GM12892 (cell line): ENCODE results near the gene ARMH1. TPM values are rescaled to one million over a fixed set of nuclear protein-coding genes. Genes with fewer than 3 reads are reported as not detected.

Experiments used
- DNase-seq: peaks from one replicate; pipeline ENCODE4 v3.0.0; 2011; ENCODE audit not compliant: insufficient read length
- FAIRE-seq: peaks from 2 replicates; lab custom pipeline; 2011; peaks lifted over from hg19 to GRCh38; lab: Jason Lieb, UNC
- POLR2A ChIP-seq: IDR thresholded peaks from 2 replicates; pipeline ENCODE4 v1.6.1; 2011; ENCODE audit warnings: low read depth, low read length, control low read depth
- POLR2AphosphoS5 ChIP-seq: IDR thresholded peaks from 2 replicates; pipeline ENCODE4 v1.6.1; 2011; ENCODE audit warnings: low read depth, low read length, control low read depth
- TAF1 ChIP-seq: IDR thresholded peaks from 2 replicates; pipeline ENCODE4 v1.6.1; 2011; ENCODE audit warnings: low read depth, mild to moderate bottlenecking, control low read depth, low read length, borderline replicate concordance
- polyA plus RNA-seq: library from polyadenylated mRNA; unstranded; fragments of >200 nt; gene quantifications from one replicate; pipeline ENCODE4 v1.2.1, GENCODE V29; 2012; ENCODE audit warnings: missing spikeins, inconsistent platforms; ENCODE audit not compliant: missing spikeins

ARMH1 gene
- polyA plus RNA-seq: 4.3 TPM

- FAIRE-seq (peak; percentile 97), DNase-seq (peak; percentile 91)
- TF ChIP-seq POLR2AphosphoS5 (peak; percentile 71), TAF1 (0 out of 2 replicates have a peak, but pooled peaks have one; percentile 28), POLR2A (peak; percentile 55; the same call in 1 of the 2 replicates)
These were observed at the start of gene ARMH1, which contains the start of gene TMEM53 for GRCh38 chr1:44674113-44675000. TSS of gene ARMH1 (plus strand) at chr1:44674714. CDS start at chr1:44689698, 14,984 bp downstream. TSS of gene TMEM53 (minus strand) at chr1:44674481. CDS start at chr1:44674391, 90 bp downstream.

DNA sequence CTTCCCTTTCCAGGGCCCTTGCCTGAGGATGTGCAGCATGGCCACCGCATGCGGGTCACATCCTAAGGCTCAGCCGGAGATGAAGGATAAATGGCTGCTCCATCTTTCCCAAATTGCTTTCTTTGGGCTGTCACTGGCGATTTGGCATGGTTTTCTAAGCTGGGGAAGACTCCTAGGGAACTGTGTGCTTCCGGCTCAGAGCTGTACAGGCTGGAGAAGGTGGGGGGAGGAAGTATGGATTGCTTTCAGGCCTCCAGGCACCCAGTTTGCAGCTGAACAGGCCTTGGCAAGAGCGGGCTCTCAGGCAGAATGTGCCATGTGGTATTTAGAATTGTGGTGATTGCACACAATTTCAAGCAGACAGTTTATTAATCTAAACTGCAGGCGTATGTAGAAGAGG is 49.2 kb upstream of the ARMH1 start:
- FAIRE-seq (no peak), DNase-seq (no peak)
- TF ChIP-seq POLR2A (no peak), POLR2AphosphoS5 (no peak), TAF1 (no peak)

GRCh38 chr1:44628962-44629756 is 45.4 kb upstream of the ARMH1 start:
- DNase-seq (no peak), FAIRE-seq (no peak)
- no peak for TF ChIP-seq TAF1
- no peak for TF ChIP-seq POLR2A
- TF ChIP-seq POLR2AphosphoS5: no peak

- TF ChIP-seq POLR2AphosphoS5 (no peak), TAF1 (no peak), POLR2A (no peak)
- DNase-seq (no peak), FAIRE-seq (no peak)
These were observed 44.4 kb upstream of the ARMH1 start for GRCh38 chr1:44630116-44630515.

DNA sequence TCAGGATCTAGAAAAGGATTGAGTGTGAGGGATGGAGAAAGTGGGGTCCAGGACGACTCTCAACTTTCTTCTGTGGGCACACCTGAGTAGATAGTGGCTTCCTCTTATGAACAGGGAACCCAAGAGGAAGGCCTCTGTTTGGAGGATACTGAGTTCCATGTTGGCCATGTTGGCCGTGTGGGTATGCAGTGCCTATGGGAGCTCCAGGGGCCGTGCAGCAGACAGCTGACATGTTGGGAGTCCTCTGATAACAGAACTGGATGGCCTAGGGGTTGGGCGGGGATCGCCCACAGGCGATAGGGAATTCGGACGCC is 43.2 kb upstream of the ARMH1 start:
- FAIRE-seq (peak; percentile 88), DNase-seq (no peak)
- TF ChIP-seq TAF1 (no peak), POLR2A (no peak), POLR2AphosphoS5 (no peak)

- TF ChIP-seq POLR2AphosphoS5 (no peak; the same call in none of the 2 replicates), TAF1 (peak; percentile 93), POLR2A (peak; percentile 95)
- FAIRE-seq: peak; percentile 71
- DNase-seq: peak; percentile 94
These were observed 42.6 kb upstream of the ARMH1 start for GRCh38 chr1:44631647-44632539.

DNA sequence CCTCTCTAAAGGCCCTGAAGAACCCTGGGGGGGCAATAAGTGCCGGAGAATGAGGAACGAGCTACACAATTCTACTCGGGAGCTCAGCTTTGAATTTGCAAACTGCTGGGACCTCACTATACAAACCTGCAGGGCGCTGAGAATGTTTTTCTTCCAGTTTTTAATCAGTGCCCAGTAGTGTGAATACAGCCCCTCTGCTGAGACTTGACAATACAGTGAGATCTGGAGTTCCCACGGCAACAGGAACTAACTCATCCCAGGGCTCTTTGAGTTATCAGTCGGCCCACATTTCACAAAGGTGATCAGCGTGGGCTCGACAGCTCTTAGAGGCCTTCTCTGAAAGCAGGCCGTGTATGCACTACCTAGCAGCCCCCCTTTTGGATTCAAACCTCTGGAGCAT is 41.9 kb upstream of the ARMH1 start:
- FAIRE-seq (no peak), DNase-seq (no peak)
- TF ChIP-seq POLR2AphosphoS5 (no peak), TAF1 (no peak), POLR2A (no peak)

DNA sequence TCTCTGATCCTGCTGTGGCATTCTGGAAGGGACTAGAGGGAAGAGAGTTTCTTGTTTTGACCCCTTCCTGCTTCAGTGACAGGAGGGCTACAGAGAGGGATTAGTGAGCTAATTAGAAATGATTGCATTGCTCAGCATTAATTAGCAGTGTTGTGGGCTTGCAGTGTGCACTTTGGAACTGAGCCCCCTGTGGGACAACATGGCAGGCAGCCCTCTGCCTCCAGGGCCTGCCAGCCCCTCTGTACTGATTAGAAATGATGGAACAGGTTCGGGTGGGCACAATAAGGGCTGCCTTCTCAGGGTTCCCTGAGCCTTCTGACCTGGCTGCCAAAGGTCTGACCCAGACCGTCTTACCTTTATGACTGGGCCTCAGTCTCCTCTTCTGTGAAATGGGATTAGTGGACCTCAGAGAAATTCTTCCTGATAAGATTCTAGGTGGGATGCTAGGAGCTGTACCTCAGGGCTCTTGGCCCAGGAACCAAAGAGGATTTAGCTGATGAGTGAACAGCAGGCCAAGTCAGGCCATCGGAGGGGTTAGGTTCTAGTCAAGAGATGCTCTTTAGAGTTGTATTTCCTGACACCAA is 39.8 kb upstream of the ARMH1 start:
- FAIRE-seq (no peak), DNase-seq (no peak)
- TF ChIP-seq POLR2AphosphoS5 (no peak), TAF1 (no peak), POLR2A (no peak)

DNA sequence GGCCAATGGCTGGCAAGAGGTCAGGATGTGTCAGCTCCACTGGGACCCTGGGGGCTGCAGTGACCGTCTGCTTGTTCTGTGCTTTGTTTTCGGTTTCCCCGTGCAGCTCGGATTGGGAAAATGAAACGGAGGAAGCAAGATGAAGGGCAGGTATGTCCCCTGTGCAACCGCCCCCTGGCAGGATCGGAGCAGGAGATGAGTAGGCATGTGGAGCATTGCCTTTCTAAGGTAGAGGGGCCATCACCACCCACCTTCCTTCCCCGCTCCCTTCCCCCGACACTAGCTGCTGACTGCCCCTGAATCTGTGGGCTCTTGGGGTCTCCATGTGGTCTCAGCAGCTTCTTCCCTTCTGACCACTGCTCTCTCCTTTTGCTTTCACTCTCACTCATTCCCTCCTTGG is 39.1 kb upstream of the ARMH1 start:
- DNase-seq (no peak), FAIRE-seq (no peak)
- no peak for TF ChIP-seq TAF1
- no peak for TF ChIP-seq POLR2A
- TF ChIP-seq POLR2AphosphoS5: no peak

DNA sequence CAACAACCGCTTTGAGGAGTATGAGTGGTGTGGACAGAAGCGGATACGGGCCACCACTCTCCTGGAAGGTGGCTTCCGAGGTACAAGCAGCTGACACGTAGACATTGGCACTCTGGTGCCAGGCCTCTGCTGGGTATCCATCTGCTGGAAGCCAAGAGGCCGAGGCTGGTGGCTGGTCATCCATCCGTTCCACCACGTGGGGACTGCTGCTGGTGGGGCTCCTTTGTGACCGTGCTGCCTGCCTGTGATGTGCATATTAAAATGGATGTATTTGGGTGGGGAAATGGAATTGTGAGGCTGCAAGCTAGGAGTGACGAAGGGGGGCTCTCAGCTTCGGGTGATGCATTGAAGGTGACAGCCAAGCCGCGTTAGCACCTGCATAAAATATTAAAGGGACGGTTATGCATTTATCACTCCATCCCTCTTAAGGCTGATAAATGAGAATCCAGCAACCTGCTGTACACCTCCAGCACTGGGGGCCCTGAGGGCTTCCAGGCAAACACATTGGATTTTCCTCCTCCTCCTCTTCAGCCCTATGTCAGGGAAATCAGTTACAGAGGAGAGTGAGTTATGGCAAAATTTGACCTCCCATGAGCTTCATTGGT is 38.3 kb upstream of the ARMH1 start:
- peak; percentile 14 for FAIRE-seq
- TF ChIP-seq POLR2A: no peak
- no peak for TF ChIP-seq TAF1
- no peak for TF ChIP-seq POLR2AphosphoS5
- no peak for DNase-seq
